ENCODE data around the gene RASSF3. TPM values are rescaled to one million over a fixed set of nuclear protein-coding genes. Genes with fewer than 3 reads are reported as not detected.
A peak's percentile ranks its signal among the peaks of the same experiment; 100 is the strongest.

The RASSF3 gene
- total RNA-seq, 1 experiment from 2014 or later = 107 TPM

GRCh38 chr12:64679487-64680001, 69.2 kb downstream of the RASSF3 start:
- Histone ChIP-seq H3K27ac (ENCODE audit: low read length) (peak overlapping the region; percentile 71), H3K4me1 (ENCODE audit: control insufficient read depth, insufficient read depth, low read length) (peaks cover 70% of the 10 kb centered on the region), H3K36me3 (ENCODE audit: control insufficient read depth, insufficient read depth, low read length) (no peaks in the 10 kb centered on the region), H3K9me3 (ENCODE audit: control insufficient read depth, insufficient read depth, low read depth, low read length) (no peaks in the 10 kb centered on the region), H3K27me3 (ENCODE audit: control insufficient read depth, insufficient read depth, low read length) (no peaks in the 10 kb centered on the region), H3K4me3 (ENCODE audit: low read depth in 2 of 2, low read length in 2 of 2) (peak overlapping the region; percentile 8 to 43)
- in situ Hi-C loops (cut with HindIII; ENCODE audit: low pct_unique_long_range_greater_than_20kb, low sequenced_read_pairs) = no loop called here
- peak; percentile 86 for DNase-seq (ENCODE audit: low read depth, low spot score)
- BruUV-seq (replicated peaks) = no TSS peak
- no peak for TF ChIP-seq SIN3A (IDR thresholded peaks at IDR 0.05; ENCODE audit: borderline replicate concordance, insufficient read depth, low read depth, low read length)
- TF ChIP-seq POLR2AphosphoS5 (IDR thresholded peaks at IDR 0.05; ENCODE audit: low read depth, low read length) = peak; percentile 53; the same call in 1 of the 2 replicates
- CTCF ChIA-PET = interaction anchor here (0.9 kb wide), 1 partner anchor 130 kb away, joined by 3 read pairs; no protein-coding TSS in a partner anchor
- intact Hi-C loops (cut with micrococcal nuclease; ENCODE audit: unreplicated experiment) = no loop called here
- peak; percentile 90 for ATAC-seq
- POLR2A ChIA-PET = no interaction called here

DNA sequence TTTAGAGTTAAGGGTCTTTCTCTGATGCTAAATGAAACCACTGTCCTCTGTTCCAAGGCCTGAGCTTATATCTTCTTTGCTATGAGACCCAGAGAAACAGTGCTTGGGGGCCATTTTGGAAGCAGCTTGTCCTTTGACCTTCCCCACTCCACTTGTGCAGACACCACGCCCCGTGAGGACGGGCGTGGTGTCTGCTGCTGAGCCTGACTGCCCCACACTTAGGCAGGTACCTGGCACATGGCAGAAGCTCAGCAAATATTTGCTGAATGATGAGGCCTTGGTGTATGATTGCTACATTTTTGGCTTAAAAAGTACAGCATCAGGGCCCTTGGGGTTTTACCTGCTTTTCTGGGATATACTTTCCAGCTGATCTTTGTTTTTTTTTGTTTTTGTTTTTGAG, 69.9 kb downstream of the RASSF3 start:
- no peaks in the 10 kb centered on the region for H3K27me3 ChIP-seq (ENCODE audit: control insufficient read depth, insufficient read depth, low read length)
- DNase-seq (ENCODE audit: low read depth, low spot score) = no peak
- H3K4me1 ChIP-seq (ENCODE audit: control insufficient read depth, insufficient read depth, low read length) = peaks cover 66% of the 10 kb centered on the region
- H3K27ac ChIP-seq (ENCODE audit: low read length) = peak overlapping the region; percentile 71
- no peaks in the 10 kb centered on the region for H3K9me3 ChIP-seq (ENCODE audit: control insufficient read depth, insufficient read depth, low read depth, low read length)
- peak overlapping the region; percentile 8 to 43 for H3K4me3 ChIP-seq (ENCODE audit: low read depth in 2 of 2, low read length in 2 of 2)
- intact Hi-C loops (cut with micrococcal nuclease; ENCODE audit: unreplicated experiment) (no loop called here), in situ Hi-C loops (cut with HindIII; ENCODE audit: low pct_unique_long_range_greater_than_20kb, low sequenced_read_pairs) (no loop called here)
- peak; percentile 27; the same call in 1 of the 2 replicates for ATAC-seq
- no peaks in the 10 kb centered on the region for H3K36me3 ChIP-seq (ENCODE audit: control insufficient read depth, insufficient read depth, low read length)
- no TSS peak for BruUV-seq (replicated peaks)
- ChIA-PET CTCF (interaction anchor here (0.9 kb wide), 1 partner anchor 131 kb away, joined by 3 read pairs; no protein-coding TSS in a partner anchor), POLR2A (interaction anchor here (0.6 kb wide), 1 partner anchor 12 kb away, joined by 3 read pairs; no protein-coding TSS in a partner anchor)
- TF ChIP-seq SIN3A (IDR thresholded peaks at IDR 0.05; ENCODE audit: borderline replicate concordance, insufficient read depth, low read depth, low read length) = no peak
- no peak for TF ChIP-seq CTCF (IDR thresholded peaks at IDR 0.05)
- TF ChIP-seq POLR2AphosphoS5 (IDR thresholded peaks at IDR 0.05; ENCODE audit: low read depth, low read length) = no peak
- no peak for TF ChIP-seq TCF7L2 (IDR thresholded peaks at IDR 0.05; ENCODE audit: low read depth, low read length)
- no peak for TF ChIP-seq REST (IDR thresholded peaks at IDR 0.05; ENCODE audit: insufficient read depth in 1 of 2, low read depth in 2 of 2, low read length in 1 of 2)

All from Panc1 (cell line).